Choroid plexus epithelial cell (primary cell): ENCODE measurements around the gene GALNT14.

Source experiments
- DNase-seq: peaks from one replicate; pipeline ENCODE4 v3.0.0-alpha.2; 2010; ENCODE audit warnings: low read depth
- H3K4me3 ChIP-seq: 2 replicates; pipeline ENCODE4 v1.5.1; 2011; ENCODE audit warnings: low read depth, mild to moderate bottlenecking, control low read depth, low read length, moderate library complexity
- TF ChIP-seq, protein P1 (sequence below): conservative IDR thresholded peaks from 2 replicates; pipeline ENCODE4 v1.5.1; 2011; ENCODE audit warnings: low read depth, mild to moderate bottlenecking, control low read depth, inconsistent platforms, low read length, moderate library complexity

Gene GALNT14

DNA sequence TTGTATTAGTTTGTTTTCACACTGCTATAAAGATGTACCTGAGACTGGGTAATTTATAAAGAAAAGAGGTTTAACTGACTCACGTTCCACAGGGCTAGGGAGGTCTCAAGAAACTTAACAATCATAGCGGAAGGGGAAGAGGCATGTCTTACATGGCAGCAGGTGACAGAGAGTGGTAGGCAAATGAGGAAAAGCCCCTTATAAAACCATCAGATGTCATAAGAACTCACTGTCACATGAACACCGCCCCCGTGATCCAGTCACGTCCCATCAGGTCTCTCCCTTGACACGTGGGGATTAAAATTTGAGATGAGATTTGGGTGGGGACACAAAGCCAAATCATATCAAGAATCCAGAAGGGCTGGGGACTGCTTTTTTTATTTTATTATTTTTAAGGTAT is 120.0 kb downstream of the GALNT14 start:
- no peak for DNase-seq
- TF ChIP-seq, protein P1, sequence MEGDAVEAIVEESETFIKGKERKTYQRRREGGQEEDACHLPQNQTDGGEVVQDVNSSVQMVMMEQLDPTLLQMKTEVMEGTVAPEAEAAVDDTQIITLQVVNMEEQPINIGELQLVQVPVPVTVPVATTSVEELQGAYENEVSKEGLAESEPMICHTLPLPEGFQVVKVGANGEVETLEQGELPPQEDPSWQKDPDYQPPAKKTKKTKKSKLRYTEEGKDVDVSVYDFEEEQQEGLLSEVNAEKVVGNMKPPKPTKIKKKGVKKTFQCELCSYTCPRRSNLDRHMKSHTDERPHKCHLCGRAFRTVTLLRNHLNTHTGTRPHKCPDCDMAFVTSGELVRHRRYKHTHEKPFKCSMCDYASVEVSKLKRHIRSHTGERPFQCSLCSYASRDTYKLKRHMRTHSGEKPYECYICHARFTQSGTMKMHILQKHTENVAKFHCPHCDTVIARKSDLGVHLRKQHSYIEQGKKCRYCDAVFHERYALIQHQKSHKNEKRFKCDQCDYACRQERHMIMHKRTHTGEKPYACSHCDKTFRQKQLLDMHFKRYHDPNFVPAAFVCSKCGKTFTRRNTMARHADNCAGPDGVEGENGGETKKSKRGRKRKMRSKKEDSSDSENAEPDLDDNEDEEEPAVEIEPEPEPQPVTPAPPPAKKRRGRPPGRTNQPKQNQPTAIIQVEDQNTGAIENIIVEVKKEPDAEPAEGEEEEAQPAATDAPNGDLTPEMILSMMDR: no peak
- no peak overlapping the region for H3K4me3 ChIP-seq

DNA sequence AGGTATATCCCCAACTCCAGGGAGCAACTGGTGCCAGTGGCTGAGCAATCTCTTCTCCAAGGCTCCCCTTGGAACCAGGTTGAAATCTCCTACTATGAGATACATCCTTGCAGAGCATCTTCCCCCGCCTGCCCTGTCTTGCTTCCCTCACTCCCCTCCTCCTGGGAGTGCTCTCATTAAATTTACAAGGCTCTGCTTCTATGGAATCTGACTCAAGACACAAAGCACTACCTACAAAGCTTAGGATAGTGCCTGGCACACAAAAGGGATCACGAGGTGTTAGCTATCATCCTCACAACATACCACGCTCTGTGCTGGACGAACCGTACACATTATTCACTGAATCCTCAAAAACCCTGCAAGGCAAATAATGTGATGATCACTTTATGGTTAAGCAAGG is 121.6 kb downstream of the GALNT14 start:
- TF ChIP-seq, protein P1: no peak
- no peak for DNase-seq

DNA sequence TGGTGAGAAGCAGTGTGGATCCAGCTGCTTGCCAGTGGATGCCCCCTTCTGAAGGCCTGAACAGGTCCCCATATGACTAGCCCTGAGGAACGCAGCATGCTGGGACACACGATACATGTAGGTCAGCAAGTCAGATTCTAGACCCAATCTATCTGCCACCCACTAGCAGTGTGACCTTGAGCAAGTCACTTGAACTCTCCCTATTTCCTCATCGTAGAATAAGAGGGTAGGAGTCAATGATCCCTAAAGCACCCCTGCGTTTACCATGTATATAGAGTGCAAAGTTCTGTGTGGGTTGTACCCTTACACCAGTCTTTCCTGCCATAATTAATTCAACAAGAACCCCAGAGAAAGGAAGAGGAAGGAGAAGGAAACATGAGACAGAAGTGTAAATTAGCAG is 123.7 kb downstream of the GALNT14 start:
- H3K4me3 ChIP-seq: no peak overlapping the region
- TF ChIP-seq, protein P1: no peak
- DNase-seq: no peak

More for the DNA sequence above, 121.6 kb downstream of the GALNT14 start:
- H3K4me3 ChIP-seq: no peak overlapping the region

DNA sequence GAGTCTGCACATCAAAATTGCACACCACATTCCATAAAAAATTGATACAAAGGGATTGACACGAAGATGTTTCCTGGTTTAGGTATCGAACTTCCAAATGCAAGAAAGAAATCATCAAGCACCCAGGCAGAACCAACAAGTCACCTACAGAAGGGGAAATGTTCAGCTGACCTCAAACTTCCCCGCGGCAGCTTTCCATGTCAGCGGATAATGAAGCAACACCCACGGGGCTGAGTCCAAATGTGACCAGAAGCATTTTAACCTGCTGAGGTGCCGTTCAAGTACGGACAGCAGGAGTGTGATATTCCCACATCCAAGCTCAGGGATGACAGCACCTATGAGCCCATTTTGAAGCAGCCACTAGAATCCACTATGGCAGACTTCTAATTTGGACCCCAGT is 124.9 kb downstream of the GALNT14 start:
- TF ChIP-seq, protein P1: no peak
- H3K4me3 ChIP-seq: no peak overlapping the region
- no peak for DNase-seq

DNA sequence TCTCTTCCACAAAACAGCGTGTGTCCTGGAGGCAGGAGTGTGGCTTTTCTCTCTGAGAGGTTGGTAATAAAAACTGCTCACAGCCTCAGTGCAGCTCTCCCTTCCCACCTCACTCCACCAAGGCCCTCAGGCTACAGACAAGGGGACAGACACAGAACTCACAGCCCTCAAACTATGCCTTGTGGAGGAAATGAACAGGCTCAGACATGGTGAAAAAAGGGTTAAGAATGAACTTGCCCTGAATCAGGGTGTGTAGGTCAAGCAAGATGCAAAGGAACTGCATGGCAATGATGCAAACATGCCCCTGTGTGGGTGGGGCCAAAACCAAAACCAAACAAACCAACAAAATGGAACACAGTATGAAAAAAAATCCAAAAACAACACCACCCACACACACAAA is 125.8 kb downstream of the GALNT14 start:
- H3K4me3 ChIP-seq: no peak overlapping the region
- no peak for DNase-seq
- TF ChIP-seq, protein P1: no peak

DNA sequence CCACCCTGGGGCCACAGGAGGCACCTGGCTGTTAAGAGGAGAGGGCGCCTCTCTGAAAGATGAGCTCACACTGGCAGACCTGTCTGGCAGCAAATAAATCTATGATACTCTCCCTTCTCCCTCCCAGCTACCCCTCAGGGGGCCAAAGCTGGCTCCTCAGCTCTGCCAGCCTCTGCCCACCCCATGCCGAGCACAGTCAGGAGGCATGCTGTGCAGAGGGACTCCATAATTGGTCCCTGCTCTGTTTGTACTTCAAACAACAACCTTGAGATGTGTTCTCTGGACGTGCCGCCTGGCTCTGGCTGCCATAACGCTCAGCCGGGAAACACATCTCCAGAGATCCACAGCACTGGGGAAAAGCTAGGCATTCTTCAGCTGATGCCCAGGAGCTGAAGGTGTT is 126.7 kb downstream of the GALNT14 start:
- DNase-seq: no peak
- TF ChIP-seq, protein P1: no peak
- H3K4me3 ChIP-seq: no peak overlapping the region

DNA sequence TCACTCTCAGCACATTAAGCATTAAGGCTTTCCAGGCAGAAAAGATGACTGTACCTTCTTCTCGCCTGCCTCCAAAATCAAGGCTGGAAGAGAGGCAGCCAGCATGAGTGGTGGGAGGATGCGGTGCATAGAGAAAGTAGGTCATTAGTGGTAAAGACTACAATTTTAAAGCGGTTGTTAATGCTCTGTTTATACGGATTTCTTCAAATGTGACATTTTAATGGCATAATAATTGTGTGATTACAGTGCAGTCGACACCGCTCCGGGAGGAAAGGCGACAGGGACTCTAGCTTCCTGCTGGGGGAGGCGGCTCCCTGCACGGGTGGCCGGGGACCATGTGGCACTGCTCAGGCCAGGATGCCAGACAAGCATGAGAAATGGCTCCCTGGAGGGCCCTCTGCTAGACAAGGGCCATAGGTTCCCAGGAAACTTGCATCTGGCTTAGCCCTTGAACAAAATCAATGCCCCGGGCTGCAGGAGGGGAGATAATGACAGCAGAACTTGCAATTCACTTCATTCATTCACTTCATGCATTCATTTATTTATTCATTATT is 129.6 kb downstream of the GALNT14 start:
- DNase-seq: no peak
- TF ChIP-seq, protein P1: no peak
- H3K4me3 ChIP-seq: no peak overlapping the region
